Non-pigmented ciliary epithelial cell (primary cell): ENCODE results near the gene PTPRO.

Experiments used
- DNase-seq: peaks from one replicate; pipeline ENCODE4 v3.0.0-alpha.2; 2010; ENCODE audit warnings: low read depth

Gene PTPRO

DNA sequence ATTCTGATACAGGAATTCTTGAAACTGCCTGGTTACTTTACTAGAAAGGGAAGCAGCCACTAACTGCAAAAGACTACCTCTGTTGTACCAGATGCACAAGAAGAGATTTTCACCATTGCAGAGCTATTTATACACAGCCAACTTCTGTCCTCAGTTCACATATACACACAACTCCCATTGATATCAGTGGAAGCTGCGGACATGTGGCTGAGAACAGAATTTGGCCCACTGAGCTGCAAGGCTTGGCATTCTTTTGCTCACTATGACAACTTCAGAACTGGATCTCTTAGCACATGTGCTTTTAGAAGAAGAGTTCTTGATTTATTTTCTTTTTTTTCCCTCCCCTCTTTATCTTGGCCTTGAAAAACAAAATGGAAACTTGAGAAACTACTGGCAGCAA, 28.3 kb downstream of the PTPRO start:
- DNase-seq: no peak

DNA sequence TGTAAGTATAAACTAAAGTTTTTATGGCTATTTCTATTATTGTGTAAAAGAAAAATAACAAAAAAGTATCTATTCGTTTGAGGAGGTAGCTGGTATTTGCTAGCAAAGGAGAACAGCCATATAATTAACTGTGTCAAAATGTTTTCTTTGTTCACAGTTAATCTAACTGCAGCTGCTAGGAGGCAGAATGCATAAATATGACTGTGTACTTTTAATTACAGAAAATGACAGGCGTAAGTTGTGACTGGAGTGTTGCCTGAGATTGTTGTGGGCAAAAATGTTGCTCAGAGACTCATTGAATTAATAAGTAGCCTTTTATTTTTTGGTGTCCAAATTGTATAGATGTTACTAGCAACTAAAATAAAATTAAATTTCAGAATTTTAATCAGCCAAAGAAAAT, 33.5 kb downstream of the PTPRO start:
- no peak for DNase-seq

- no peak for DNase-seq
Measured at GRCh38 chr12:15356951-15357364, 34.6 kb downstream of the PTPRO start.

DNA sequence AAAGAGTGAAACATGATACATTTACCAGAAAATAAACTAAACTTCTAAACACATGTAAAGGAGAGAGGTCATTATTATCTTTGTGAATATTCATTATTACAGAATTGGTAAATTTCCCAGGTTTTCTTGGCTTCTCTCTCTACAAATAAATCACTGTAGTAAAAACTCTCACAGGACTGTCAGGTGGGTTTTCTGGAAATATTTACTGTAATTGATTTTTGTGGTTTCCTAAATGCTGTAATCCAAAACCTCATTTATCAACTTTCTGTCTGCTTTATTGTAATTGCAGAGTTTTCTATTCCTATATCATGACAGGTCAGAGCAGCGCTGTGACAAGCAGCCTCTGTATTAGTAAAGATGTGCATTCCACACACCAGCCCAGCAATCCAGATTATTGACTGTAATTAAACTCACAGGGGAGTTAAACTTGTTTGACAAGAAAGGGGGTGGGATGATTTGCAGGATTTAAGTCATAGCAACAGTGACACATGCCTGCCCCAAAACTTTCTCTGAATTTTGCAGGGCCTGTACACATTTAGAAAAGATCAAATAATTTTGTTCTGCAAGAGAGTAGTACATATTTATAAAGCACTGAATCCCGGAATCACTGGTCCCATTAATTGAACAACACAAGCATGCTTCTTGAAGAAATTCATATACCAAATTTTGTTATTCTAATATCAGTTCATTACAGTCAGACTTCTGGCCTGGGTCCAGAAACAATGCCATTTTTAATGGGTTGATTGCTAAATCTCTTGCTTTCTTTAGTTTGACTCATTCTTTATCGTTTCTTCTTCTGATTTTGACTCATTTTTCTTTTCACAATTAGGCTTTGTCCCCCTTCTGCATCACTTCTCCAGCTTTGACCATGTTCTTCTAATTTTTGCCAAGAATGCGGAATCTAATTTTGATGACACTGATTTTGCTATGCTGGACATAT, 42.2 kb downstream of the PTPRO start:
- DNase-seq: no peak

DNA sequence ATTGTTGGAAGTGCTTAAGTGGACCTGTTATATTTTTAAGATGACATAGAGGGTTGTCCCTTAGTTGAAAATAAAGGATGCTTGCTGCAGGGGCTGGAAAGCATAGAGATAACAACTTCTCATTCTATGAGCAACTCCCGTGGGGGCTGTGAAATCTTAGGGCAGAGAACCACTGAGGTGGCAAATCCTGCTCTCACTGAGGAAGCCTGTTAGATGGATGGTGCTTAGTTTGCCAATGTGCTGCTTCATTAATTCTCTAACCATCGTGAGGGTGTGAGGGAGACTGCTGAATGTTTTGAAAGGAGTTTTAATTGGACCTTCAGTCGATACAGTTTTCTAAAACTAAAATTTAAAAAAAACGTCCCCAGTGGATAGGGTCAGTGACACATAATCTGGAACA, 46.5 kb downstream of the PTPRO start:
- no peak for DNase-seq

DNA sequence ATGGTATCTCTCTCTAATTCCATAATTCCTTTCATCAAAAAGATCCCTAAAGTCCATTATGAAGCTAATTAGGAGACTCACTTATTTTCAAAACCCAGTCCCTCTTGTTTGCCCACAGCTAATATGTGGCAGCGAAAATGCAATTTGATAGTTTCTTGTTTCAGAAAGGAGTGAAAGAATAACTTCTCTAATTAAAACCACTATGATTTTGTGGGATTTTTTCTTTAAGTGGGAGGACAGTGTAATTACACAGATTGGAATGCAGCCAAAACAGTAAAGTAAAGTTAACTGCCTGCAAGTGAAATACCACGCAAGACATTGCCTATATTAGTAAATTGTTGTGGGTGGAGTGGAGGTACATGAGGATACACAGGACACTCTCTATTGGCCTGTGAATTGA, 50.0 kb downstream of the PTPRO start:
- no peak for DNase-seq

GRCh38 chr12:15387772-15388171, 65.5 kb downstream of the PTPRO start:
- no peak for DNase-seq

DNA sequence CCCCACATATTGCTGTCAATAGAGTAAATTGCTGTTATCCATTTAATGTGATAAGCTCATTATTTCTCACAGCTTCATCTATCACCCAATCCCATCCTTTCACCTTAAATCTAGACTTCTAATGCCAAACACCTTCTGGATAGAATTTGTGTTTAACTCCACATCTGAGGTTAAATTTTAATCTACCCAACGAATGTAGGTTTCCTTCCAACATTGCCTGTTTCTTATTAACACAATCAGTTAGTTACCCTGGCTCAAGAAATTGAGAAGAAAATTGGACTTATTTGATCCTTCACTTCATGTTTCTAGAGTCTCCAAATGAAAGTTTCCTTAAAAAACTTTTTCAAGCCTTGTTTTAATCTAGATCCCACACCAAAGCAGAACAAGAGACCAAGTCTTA, 67.3 kb downstream of the PTPRO start:
- no peak for DNase-seq

DNA sequence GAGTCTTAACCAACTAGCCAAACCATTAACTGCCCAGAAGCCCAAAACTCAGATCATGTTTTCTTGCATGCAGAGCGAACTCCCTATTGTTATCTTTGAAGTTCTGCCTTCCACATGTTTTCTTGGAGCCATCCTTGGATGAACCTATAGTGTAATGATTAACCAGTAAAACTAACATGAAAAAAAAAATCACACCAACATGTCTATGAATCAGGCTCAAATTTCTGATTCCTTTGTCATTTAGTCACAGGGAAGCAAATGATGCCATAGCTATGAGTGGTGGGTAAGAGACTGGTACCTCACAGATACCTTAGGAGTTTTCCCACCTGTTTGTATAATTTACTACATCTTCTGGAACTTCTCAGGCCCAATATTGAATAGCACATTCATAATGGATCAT, 70.7 kb downstream of the PTPRO start:
- no peak for DNase-seq

DNA sequence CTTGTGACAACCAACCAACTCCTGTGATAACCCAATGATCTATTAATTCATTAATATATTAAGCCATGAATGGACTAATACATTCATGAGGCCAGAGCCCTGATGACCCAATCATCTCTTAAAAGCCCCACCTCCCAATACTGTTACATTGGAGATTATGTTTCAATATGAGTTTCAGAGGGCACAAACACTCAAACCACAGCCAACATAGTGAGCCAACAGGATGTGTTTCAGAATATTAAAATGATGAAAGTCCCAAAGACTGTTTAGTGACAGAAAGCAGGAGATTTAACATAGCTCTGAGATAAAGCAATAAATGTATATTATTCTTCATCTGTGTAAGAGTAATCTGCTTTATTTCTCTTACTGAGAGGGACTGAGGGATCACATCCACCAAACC, 71.7 kb downstream of the PTPRO start:
- no peak for DNase-seq

DNA sequence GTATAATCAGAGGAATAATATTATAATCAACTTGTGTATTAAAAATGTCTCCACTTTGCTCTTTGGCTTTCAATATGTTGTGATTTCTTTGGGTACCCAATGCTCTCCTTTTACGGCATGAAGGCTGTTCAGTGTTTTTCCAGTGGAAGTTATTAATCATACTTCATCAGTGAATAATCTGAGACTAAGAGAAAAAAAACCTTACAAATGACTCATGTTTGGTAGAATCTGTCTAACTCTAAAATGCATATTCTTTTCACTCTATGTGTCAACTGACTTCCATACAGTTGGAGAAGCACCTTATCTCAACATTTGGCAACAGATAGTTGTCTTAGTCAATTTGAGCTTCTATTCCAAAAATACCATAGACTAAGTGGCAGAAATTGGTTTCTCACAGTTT, 82.2 kb downstream of the PTPRO start:
- DNase-seq: peak; percentile 31

GRCh38 chr12:15405606-15406005, 83.3 kb downstream of the PTPRO start:
- no peak for DNase-seq

DNA sequence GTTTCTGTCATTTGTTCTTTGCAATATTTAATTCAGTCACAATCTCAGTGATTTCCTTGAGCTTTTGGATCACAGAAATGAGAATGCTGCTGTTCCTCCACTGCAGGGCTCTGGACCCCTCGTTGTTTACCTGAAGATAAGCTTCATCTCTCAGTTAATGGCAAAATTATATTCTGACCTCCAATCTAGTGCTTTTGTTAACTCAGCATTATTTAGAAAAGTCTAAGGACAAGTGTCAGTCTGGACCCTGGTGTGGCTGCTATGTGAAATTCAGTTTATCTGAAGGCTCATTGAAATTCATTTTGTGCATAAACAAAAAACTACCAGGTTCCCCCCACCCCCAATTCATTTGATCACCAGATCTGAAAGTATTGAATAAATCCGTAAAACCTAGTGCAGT, 84.7 kb downstream of the PTPRO start:
- DNase-seq: no peak

- DNase-seq: no peak
Measured at GRCh38 chr12:15411842-15412241, 89.5 kb downstream of the PTPRO start.

GRCh38 chr12:15417691-15418090, 95.4 kb downstream of the PTPRO start:
- no peak for DNase-seq

GRCh38 chr12:15423629-15424028, 101.3 kb downstream of the PTPRO start:
- no peak for DNase-seq

DNA sequence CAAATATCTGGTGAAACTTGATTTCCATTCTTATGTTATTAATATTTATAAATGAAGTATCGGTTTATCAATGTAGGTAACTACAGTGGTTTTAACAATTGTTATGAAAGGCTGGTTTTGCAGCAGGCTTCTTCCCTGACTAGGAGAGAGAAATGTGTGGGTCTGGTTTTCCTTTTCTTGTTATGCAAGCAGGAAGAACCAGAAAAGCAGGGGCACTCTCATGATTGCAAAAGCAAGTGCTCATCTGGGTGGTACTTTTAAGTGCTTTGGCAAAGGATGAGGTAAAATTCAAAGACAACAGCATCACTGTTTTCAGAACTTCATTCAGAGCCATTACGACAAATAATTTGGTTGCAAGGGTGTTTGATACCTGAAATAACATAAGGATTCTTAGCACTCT, 105.6 kb downstream of the PTPRO start:
- no peak for DNase-seq

GRCh38 chr12:15428632-15429031, 106.3 kb downstream of the PTPRO start:
- DNase-seq: no peak

DNA sequence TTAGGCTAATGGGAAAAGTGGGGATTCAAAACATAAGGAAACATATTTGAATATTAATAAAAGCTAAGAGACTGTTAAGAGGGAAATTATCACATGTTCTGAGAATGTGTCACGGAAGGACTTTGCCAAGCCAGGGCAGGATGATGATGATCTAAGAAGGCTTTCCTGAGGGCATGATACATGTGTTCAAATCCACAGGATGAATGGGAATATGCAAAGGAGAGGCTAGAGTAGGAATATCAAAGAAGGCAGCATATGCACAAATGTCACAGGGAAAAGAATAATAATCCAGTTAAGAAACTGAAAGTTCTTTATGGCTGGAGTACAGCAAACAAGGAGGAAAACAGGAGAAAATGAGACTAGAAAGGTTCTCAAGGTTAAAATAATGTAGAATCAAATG, 107.0 kb downstream of the PTPRO start:
- DNase-seq: no peak

- no peak for DNase-seq
Measured at GRCh38 chr12:15435597-15435996, 113.3 kb downstream of the PTPRO start.

DNA sequence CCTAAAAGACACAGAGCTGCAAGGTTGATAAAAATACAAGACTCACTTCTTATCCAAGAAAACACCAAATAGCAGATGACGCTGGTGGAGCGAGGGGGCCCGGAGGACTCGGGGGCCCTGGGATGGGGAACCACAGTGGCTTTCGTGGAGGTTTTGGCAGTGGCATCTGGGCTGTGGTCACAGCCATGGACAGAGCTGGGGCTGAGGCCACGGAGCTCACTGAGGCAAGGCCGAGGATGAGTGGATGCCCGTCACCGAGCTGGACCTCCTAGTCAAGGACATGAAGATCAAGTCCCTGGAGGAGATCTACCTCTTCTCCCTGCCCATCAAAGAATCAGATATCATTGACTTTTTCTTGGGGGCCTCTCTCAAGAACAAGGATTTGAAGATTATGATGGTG, 117.2 kb downstream of the PTPRO start:
- no peak for DNase-seq

GRCh38 chr12:15443050-15443449, 120.7 kb downstream of the PTPRO start:
- no peak for DNase-seq

DNA sequence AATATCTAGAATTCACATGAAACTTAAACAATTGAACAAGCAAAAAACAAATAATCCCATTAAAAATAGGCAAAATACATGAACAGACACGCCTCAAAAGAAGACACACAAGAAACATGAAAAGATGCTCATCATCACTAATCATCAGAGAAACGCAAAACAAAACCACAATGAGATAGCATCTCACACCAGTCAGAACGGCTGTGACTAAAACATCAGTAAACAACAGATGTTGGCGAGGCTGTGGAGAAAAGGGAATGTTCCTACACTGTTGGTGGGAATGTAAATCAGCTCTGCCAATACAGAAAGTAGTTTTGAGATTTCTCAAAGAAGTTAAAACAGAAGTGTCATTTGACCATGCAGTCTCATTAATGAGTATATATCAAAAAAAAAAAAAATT, 121.3 kb downstream of the PTPRO start:
- DNase-seq: no peak

GRCh38 chr12:15444523-15444922, 122.2 kb downstream of the PTPRO start:
- no peak for DNase-seq
